Aorta (tissue), 5 donors: ENCODE results near the gene RASL10B. TPM values are rescaled to one million over a fixed set of nuclear protein-coding genes. Genes with fewer than 3 reads are reported as not detected.

Experiments
- ATAC-seq: fragments of 200-7000 bp; cut with Tn5 transposase; one replicate; pipeline ENCODE4 v1.9.1; 2022; ENCODE audit warnings: moderate library complexity; ENCODE audit not compliant: low FRiP score
- DNase-seq, 2 donors: peaks; one replicate each; pipeline ENCODE4 v3.0.0-alpha.2; 2020
- H3K27ac ChIP-seq, 2 donors: one replicate each; pipeline ENCODE4 v1.5.1; 2013; ENCODE audit warnings: low read length in 2 of 2, mild to moderate bottlenecking in 2 of 2, moderate library complexity in 2 of 2, control low read depth in 1 of 2, inconsistent platforms in 1 of 2, low read depth in 1 of 2
- H3K27me3 ChIP-seq, 2 donors: one replicate each; pipeline ENCODE4 v1.6.1; 2013; ENCODE audit warnings: control low read depth in 1 of 2, low read length in 1 of 2, mild to moderate bottlenecking in 1 of 2, moderate library complexity in 1 of 2; ENCODE audit not compliant: insufficient read depth in 2 of 2, control insufficient read depth in 1 of 2
- H3K36me3 ChIP-seq, 2 donors: one replicate each; pipeline ENCODE4 v1.6.1; 2013; ENCODE audit warnings: control low read depth in 1 of 2, low read length in 1 of 2, mild to moderate bottlenecking in 1 of 2; ENCODE audit not compliant: insufficient read depth in 2 of 2, control insufficient read depth in 1 of 2
- H3K4me1 ChIP-seq, 2 donors: one replicate each; pipeline ENCODE4 v1.6.1; 2013; ENCODE audit warnings: low read length in 2 of 2, control low read depth in 1 of 2, mild to moderate bottlenecking in 1 of 2, moderate library complexity in 1 of 2; ENCODE audit not compliant: insufficient read depth in 2 of 2, control insufficient read depth in 1 of 2
- H3K4me3 ChIP-seq, 2 donors: one replicate each; pipeline ENCODE4 v1.5.1; 2013; ENCODE audit warnings: low read length in 2 of 2, control low read depth in 1 of 2, mild to moderate bottlenecking in 1 of 2
- H3K9me3 ChIP-seq: one replicate; pipeline ENCODE4 v1.6.1; 2013; ENCODE audit warnings: mild to moderate bottlenecking, low read length; ENCODE audit not compliant: control insufficient read depth
- WGBS, 2 donors: extraction: QIAGEN DNeasy Blood & Tissue Kit; methylation state at CpG; one replicate each; pipeline ENCODE4 v1.1.7; 2013; 5-methylcytosine and 5-hydroxymethylcytosine counted together
- intact Hi-C, 2 donors: fragments of 100-400 bp; cut with DNase I; formaldehyde crosslinking; loops; one replicate each; pipeline versions ENCODE4 v1.14.2 to v1.15.0; 2022
- polyA plus RNA-seq, 2 donors: library from polyadenylated mRNA; stranded (reverse); fragments of 200-250 nt; gene quantifications; one replicate each; pipeline ENCODE4 v1.2.3, GENCODE V29; 2013
- total RNA-seq, 2 donors: library from RNA; stranded (reverse); fragmentation: NEBNext Ultra II Directional; extraction: Animal tissue kit (Norgen Biotek cat#: 25700); gene quantifications; one replicate each; pipeline ENCODE4 v1.2.1, GENCODE V29; 2021
- donor health status: healthy with polysubstance abuse.
- donor health status: Bipolar disorder and iron deficiency.
- donor health status: DM: no; HTN: no; CAD: no.
- donor health status: DM: no; HTN: no; CAD: no.
- donor health status: DM: yes; HTN: yes; CAD: no.

The RASL10B gene
- total and polyA plus RNA-seq, 4 donors: 0.31 to 3.5 (median 1.3) TPM

GRCh38 chr17:35713069-35713728 is 18.2 kb upstream of the RASL10B start:
- intact Hi-C loops: no loop called here
- Histone ChIP-seq H3K4me3 (no peak overlapping the region), H3K4me1 (peaks cover 2 to 26% of the 10 kb centered on the region in 2 donors), H3K9me3 (no peaks in the 10 kb centered on the region), H3K36me3 (no peaks in the 10 kb centered on the region), H3K27ac (peak overlapping the region; percentile 79 to 95), H3K27me3 (no peaks in the 10 kb centered on the region)
- ATAC-seq: peak; percentile 77
- DNase-seq: peak in 1 of 2 donors; percentile 59
- 2 to 4% methylated on average over 7 of the region's 7 CpGs for WGBS, 2 donors

GRCh38 chr17:35714988-35715387 is 16.5 kb upstream of the RASL10B start:
- H3K27me3 ChIP-seq: no peaks in the 10 kb centered on the region
- no peaks in the 10 kb centered on the region for H3K9me3 ChIP-seq
- 48% methylated on average over 2 of the region's 2 CpGs for WGBS, 2 donors
- H3K4me3 ChIP-seq: no peak overlapping the region
- no peak overlapping the region for H3K27ac ChIP-seq
- ATAC-seq: no peak
- intact Hi-C loops: no loop called here
- H3K4me1 ChIP-seq: peaks cover 2 to 26% of the 10 kb centered on the region in 2 donors
- no peak for DNase-seq
- peaks cover 0 to 1% of the 10 kb centered on the region in 2 donors for H3K36me3 ChIP-seq

- ATAC-seq: no peak
- peaks cover 0 to 2% of the 10 kb centered on the region in 2 donors for H3K36me3 ChIP-seq
Observed at GRCh38 chr17:35715416-35715815, 16.0 kb upstream of the RASL10B start.

GRCh38 chr17:35716173-35716572 is 15.3 kb upstream of the RASL10B start:
- DNase-seq: no peak
- H3K4me1 ChIP-seq: peaks cover 2 to 26% of the 10 kb centered on the region in 2 donors
- no peak overlapping the region for H3K4me3 ChIP-seq
- intact Hi-C loops: no loop called here
- ATAC-seq: no peak
- H3K36me3 ChIP-seq: peaks cover 0 to 2% of the 10 kb centered on the region in 2 donors
- no peaks in the 10 kb centered on the region for H3K27me3 ChIP-seq
- H3K9me3 ChIP-seq: no peaks in the 10 kb centered on the region
- WGBS, 2 donors: 71 to 80% methylated on average over 3 of the region's 3 CpGs
- no peak overlapping the region for H3K27ac ChIP-seq

More at GRCh38 chr17:35715416-35715815, 16.0 kb upstream of the RASL10B start:
- H3K4me3 ChIP-seq: no peak overlapping the region
- intact Hi-C loops: no loop called here
- peak overlapping the region; percentile 14 to 63 for H3K27ac ChIP-seq
- H3K9me3 ChIP-seq: no peaks in the 10 kb centered on the region
- no peak for DNase-seq
- peaks cover 2 to 26% of the 10 kb centered on the region in 2 donors for H3K4me1 ChIP-seq
- H3K27me3 ChIP-seq: no peaks in the 10 kb centered on the region

GRCh38 chr17:35716897-35717465 is 14.5 kb upstream of the RASL10B start:
- DNase-seq (no peak), ATAC-seq (no peak)
- WGBS, 2 donors: 32 to 33% methylated on average over 4 of the region's 4 CpGs
- H3K4me1 ChIP-seq: peaks cover 2 to 26% of the 10 kb centered on the region in 2 donors
- no peaks in the 10 kb centered on the region for H3K27me3 ChIP-seq
- intact Hi-C loops: no loop called here
- H3K4me3 ChIP-seq: no peak overlapping the region
- peaks cover 0 to 2% of the 10 kb centered on the region in 2 donors for H3K36me3 ChIP-seq
- peak overlapping the region; percentile 43 to 88 for H3K27ac ChIP-seq
- H3K9me3 ChIP-seq: no peaks in the 10 kb centered on the region

GRCh38 chr17:35717475-35717874 is 14.0 kb upstream of the RASL10B start:
- WGBS, 2 donors: 42 to 52% methylated on average over 2 of the region's 2 CpGs
- intact Hi-C loops: no loop called here
- H3K4me1 ChIP-seq: peaks cover 2 to 26% of the 10 kb centered on the region in 2 donors
- DNase-seq (no peak), ATAC-seq (no peak)
- H3K4me3 ChIP-seq: no peak overlapping the region
- no peaks in the 10 kb centered on the region for H3K9me3 ChIP-seq
- H3K27me3 ChIP-seq: no peaks in the 10 kb centered on the region
- H3K27ac ChIP-seq: peak overlapping the region; percentile 67 to 88
- H3K36me3 ChIP-seq: peaks cover 0 to 2% of the 10 kb centered on the region in 2 donors

- Histone ChIP-seq H3K36me3 (peaks cover 5 to 7% of the 10 kb centered on the region in 2 donors), H3K9me3 (no peaks in the 10 kb centered on the region), H3K4me1 (no peaks in the 10 kb centered on the region), H3K27me3 (no peaks in the 10 kb centered on the region), H3K27ac (no peak overlapping the region), H3K4me3 (no peak overlapping the region)
- 98 to 100% methylated on average over 2 of the region's 2 CpGs for WGBS, 2 donors
- ATAC-seq (no peak), DNase-seq (no peak)
- intact Hi-C loops: no loop called here
Observed at GRCh38 chr17:35723735-35724134, 7.7 kb upstream of the RASL10B start.

GRCh38 chr17:35725058-35725457 is 6.4 kb upstream of the RASL10B start:
- H3K9me3 ChIP-seq: no peaks in the 10 kb centered on the region
- ATAC-seq (no peak), DNase-seq (no peak)
- H3K27ac ChIP-seq: no peak overlapping the region
- H3K36me3 ChIP-seq: peaks cover 5% of the 10 kb centered on the region in 2 donors
- H3K4me1 ChIP-seq: no peaks in the 10 kb centered on the region
- 85 to 86% methylated on average over 4 of the region's 4 CpGs for WGBS, 2 donors
- intact Hi-C loops: no loop called here
- no peak overlapping the region for H3K4me3 ChIP-seq
- no peaks in the 10 kb centered on the region for H3K27me3 ChIP-seq

- Histone ChIP-seq H3K27ac (no peak overlapping the region), H3K27me3 (no peaks in the 10 kb centered on the region), H3K9me3 (no peaks in the 10 kb centered on the region), H3K36me3 (peaks cover 5% of the 10 kb centered on the region in 2 donors), H3K4me1 (no peaks in the 10 kb centered on the region), H3K4me3 (no peak overlapping the region)
- 79 to 86% methylated on average over 2 of the region's 2 CpGs for WGBS, 2 donors
- DNase-seq: no peak
- no peak for ATAC-seq
- intact Hi-C loops: no loop called here
Observed at GRCh38 chr17:35725802-35726126, 5.7 kb upstream of the RASL10B start.
